GM12872 (cell line): ENCODE data around the gene PEX11A.

ENCODE experiments used
- TF ChIP-seq, protein P1 (sequence below): IDR thresholded peaks from 3 replicates; pipeline ENCODE4 v1.5.1; 2011; ENCODE audit warnings: low read depth, mild to moderate bottlenecking, low read length, moderate library complexity; ENCODE audit not compliant: insufficient read depth

The PEX11A gene

DNA sequence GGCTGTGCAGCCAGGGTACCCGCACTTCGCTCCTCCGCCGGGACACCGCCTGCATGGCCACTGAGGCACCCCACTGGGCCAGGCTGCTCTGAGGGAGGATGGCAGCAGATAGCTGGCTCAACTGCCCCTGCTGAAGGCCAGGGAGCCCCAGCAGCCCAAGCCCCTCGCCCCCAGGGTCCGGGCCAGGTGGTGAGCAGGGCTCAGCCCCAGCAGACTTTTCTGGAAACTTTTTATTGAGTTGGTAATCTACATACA lies 22.9 kb downstream of the PEX11A start:
- TF ChIP-seq, protein P1, sequence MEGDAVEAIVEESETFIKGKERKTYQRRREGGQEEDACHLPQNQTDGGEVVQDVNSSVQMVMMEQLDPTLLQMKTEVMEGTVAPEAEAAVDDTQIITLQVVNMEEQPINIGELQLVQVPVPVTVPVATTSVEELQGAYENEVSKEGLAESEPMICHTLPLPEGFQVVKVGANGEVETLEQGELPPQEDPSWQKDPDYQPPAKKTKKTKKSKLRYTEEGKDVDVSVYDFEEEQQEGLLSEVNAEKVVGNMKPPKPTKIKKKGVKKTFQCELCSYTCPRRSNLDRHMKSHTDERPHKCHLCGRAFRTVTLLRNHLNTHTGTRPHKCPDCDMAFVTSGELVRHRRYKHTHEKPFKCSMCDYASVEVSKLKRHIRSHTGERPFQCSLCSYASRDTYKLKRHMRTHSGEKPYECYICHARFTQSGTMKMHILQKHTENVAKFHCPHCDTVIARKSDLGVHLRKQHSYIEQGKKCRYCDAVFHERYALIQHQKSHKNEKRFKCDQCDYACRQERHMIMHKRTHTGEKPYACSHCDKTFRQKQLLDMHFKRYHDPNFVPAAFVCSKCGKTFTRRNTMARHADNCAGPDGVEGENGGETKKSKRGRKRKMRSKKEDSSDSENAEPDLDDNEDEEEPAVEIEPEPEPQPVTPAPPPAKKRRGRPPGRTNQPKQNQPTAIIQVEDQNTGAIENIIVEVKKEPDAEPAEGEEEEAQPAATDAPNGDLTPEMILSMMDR, result no peak

DNA sequence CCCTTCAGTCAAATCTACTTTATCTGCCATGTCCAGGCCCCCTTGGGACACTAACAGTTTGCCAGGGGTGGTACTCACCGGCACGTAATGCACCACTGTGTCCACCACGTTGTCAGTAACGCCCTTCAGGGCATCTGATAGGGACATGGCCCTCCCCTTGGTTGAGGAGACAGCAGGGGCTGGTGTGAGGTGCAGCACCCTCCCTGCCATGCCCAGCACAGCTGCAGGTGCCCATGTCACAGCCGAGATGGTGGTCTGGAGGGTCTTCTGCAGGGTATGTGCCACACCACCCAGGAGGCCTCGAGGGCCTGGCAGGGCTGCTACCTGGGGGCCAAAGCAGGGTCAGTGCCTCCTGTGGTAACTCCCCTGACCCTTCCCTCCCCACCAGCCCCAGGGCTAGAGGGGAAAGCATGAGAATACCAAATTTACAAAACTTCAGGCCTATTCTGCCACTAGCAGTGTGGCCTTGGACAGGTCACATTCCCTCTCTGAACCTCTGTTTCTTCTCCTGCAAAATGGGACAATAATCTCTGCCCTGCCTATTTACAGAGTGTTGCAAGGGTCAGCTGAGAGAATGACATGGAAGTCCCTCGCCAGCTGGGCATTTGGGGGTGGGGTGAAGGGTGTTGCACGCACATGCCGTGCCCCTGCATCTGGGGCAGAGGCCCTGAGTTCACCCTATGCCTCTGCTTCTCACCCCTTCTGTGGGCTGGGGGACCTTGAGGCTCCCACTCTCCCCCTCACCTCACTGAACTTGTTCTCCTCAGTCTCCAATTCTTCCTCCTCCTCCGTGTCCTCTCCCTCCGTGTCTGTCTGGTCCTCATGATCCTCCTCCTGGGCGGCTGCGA lies 23.5 kb downstream of the PEX11A start:
- TF ChIP-seq, protein P1, result no peak

DNA sequence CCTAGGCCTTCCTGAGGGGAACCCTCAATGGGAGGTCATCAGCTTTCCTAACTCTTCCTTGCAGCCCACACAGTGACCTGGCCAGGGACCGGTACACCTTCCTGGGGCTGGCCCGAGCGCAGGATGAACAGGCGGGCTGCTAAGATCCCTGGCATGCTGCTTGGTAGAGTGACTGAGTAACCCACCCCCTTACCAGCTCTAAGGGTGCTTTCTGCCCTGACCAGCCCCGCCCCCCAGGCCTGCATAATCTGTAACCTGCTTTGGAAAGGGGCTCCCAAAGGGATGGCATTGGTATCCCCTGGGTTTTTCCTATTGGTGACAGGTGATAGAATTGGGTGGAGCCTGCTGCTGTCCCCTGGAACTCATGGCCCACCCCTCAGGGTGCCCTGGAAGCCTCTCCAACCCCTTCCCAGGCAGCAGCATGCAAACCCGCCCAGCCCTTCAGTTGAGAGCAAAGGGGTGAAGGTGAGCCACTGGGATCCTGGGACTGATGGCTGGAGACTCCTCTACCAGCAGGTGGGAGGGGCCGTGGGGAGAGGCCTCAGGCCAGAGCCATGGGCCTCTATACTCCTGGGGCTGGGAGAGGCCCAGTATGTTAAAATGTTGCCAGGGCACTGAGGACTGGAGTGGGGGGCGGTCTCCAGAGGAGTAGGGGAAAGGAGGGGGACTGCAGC lies 24.2 kb downstream of the PEX11A start:
- TF ChIP-seq, protein P1, result no peak

DNA sequence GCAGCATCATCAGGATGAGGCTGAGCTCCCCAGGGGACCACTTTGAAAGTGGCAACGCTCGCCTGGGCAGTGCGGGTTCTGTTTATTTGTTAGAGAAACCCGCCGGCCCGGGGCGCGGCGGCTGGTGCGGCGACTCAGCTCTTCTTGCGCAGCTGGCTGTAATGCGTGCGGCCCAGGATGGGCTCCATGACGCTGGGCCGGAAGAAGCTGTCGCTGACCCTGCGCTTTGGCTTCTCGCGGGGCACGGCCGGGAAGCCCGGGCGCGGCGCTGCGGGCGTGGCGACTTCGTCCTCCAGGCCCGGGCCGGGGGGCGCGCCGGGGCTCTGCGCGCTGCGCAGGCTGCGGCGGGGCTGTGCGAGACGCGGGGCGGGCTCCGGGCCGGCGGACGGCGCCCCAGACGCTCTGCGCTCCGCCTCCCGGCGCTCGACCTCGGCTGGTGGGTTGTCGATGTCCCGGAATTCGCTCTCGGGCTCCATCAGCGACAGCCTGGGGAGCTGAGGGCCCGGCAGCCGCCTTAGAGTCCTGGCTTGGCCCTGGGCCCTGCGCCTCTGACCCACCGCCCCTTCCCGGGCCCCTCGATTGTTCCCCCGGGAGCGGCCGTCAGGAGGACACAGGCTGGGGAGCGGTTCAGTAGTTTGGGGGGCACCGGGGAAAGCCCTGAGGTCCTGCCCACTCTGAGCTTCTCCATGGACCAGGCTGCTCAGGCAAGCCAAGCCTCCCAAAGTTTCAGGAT lies 24.9 kb downstream of the PEX11A start:
- TF ChIP-seq, protein P1, result no peak

DNA sequence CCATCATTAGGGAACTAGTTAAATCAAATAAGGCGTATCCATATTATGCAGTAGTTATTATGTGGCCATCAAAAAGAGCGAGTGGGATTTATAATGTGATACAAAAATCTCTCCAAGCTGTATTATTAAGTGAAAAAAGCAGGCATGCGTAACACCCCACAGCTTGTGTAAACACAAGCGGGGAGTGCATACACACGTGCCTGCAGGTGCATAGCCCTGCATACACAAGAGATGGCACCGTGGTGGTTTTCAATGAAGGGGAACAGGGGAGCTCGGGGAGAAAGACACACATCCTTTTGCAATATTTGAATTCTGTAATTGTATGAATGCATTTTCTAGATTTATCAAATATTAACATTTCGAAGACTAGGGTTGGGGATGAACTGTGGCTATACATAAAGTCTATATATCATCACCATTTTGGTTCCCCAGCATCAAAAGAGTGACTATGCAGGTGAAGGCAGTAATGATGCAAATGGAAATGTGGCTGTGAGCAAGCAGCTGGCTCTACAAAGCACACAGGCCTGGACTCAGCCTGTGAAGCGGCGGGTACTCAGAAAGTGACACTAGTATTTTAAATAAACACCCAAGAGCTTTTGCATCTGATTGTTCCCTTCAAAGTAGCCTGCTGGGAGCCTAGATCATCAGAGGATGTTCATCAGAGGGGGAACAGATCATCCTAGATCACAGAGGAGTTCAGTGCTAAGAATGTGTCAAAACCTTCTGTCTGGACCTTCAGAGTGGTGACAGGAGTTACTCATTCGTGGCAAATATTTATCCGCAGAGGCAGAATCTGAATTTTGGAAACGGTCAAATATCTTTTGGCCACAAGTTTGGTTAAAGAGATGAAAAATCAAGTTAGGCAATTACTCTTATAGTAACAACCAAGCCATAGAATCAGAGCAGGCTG lies 25.9 kb downstream of the PEX11A start:
- TF ChIP-seq, protein P1, result no peak

DNA sequence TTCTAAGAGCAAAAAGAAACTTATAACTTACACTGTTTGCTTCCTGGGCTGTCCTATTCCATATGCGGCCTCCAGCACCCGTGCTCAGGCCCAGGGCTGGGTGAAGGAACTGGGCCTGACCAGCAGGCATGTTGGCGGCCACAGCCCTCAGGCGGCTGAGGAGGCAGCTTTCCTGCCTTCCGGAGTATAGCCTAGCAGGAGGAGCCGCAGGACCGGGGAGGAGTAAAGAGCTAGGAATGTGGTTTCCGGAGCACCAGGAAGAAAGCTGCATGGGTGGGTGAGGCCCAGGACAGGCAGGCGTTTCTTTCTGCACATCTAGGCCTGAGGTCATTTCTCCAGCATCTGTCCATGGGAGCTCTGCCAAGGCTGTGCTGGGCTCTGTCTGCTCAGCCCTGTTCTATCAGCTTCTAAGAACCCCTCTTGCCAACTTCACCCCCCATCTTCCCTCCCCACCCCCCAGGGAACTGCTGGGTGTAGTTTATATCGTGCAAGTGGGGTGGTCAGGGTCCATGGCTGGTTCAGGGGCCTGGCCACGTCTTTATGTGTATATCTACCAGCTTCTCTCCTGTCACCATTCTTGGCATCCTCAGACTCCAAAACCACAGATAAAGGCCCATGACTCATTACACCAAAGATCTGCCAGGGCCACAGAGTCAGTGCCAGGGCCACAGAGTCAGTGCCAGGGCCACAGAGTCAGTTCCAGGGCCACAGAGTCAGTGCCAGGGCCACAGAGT lies 27.5 kb downstream of the PEX11A start:
- TF ChIP-seq, protein P1, result no peak
